ENCODE results near the gene TUBB2B.
"Not testable (repeated sequence)": the region's sequence is repeated elsewhere in the genome, so short reads cannot be mapped to it uniquely, and the experiment has no call there.

The TUBB2B gene

GRCh38 chr6:3186974-3187382 is 40.5 kb downstream of the TUBB2B start:
- DNase-seq, result no peak

DNA sequence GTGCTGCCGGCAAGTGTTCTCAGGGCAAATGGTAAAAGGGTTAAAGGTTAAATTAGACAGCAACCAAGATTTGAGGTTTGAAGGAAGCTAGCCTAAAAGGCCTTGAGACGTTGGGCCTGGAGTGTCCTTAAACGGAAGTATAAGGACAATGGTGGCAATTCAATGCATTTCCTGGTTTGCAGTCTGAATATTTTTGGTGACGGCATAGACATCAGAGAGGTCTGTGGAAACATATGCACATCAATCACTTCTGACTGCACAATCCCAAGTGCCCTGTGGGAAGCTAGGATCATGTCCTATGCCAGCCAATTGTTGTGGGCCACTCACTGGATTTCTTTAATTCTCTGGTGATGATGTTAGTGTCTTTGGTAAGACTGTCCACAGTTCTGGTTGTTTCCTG is 44.4 kb downstream of the TUBB2B start:
- no peak for DNase-seq

GRCh38 chr6:3181105-3181504 is 46.3 kb downstream of the TUBB2B start:
- DNase-seq, result no peak

DNA sequence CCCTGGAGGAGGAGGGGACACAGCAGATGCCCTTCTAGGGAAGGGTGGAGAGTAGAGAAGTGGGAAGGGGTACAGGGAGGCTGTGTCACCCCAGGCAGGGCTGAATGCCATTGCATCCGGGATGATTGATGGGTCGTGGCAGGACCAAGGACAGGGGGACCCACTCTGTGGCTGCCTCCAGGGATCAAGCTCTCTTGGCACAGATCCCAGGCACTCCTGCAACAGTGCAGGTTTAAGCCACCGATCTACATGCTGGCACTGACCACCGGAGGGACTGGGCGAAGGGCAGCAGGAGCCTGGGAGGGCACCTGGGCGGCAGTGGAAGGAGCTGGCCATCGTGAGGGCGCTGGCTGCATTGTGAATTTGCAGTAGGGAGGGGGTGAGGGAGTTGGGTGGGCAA is 47.5 kb downstream of the TUBB2B start:
- DNase-seq, result not testable (repeated sequence)

- peak in 1 of 14 donors; percentile 65 for DNase-seq
These were observed 48.8 kb downstream of the TUBB2B start for GRCh38 chr6:3178666-3179065.

DNA sequence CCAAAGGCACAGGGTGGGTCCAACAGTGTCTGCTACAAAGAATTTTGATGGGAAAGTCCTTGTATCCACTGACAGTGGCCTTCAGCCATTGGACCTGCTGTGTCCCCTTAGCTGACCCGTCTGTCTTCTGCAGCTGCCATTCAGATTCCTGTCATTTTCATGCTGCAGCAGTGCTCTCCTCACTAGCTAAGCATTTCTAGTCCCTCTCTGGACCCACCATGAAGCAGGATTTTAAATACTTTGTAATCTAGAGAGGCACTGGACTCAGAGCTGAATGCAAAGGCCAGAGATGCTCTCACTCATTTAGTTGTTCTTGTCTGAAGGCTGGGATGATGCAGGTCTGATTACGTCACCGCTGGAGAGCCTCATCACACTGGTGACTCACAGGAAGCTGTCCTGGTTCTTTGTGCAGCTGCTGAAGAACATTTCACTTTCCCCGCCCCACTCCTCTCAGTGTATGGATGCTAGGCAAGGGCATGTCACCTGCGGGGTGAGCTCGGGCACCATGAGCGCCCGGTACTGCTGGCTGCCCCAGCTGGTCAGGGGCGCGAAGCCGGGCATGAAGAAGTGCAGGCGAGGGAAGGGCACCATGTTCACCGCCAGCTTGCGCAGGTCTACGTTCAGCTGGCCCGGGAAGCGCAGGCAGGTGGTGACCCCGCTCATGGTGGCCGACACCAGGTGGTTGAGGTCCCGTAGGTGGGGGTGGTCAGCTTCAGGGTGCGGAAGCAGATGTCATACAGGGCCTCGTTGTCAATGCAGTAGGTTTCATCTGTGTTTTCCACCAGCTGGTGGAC is 50.7 kb downstream of the TUBB2B start:
- no peak for DNase-seq

GRCh38 chr6:3175715-3176402 is 51.6 kb downstream of the TUBB2B start:
- no peak for DNase-seq
